Sigmoid colon (tissue), 4 donors: Measurements from ENCODE around the gene QRFPR.

Source experiments
- CTCF ChIP-seq, 4 experiments: fragments of 450-650 bp in 3 of 4; fragments of 200-600 bp in 1 of 4; IDR thresholded peaks; one replicate each; pipeline ENCODE4 v1.5.1; 2016 to 2019; ENCODE audit warnings: antibody characterized with exemption in 4 of 4, mild to moderate bottlenecking in 3 of 4, moderate library complexity in 2 of 4
- EP300 ChIP-seq, 4 donors: sonication (generic); formaldehyde crosslinking; IDR thresholded peaks; one replicate each; pipeline ENCODE4 v1.6.1; 2017; ENCODE audit warnings: antibody characterized with exemption in 4 of 4
- POLR2A ChIP-seq, 2 donors: fragments of 450-650 bp; IDR thresholded peaks; one replicate each; pipeline ENCODE4 v1.6.1; 2016; ENCODE audit warnings: antibody characterized with exemption in 2 of 2, mild to moderate bottlenecking in 2 of 2, moderate library complexity in 2 of 2
- POLR2AphosphoS5 ChIP-seq, 4 donors: sonication (generic); formaldehyde crosslinking; IDR thresholded peaks; one replicate each; pipeline ENCODE4 v1.6.1; 2017; ENCODE audit warnings: antibody characterized with exemption in 4 of 4

- TF ChIP-seq CTCF (IDR thresholded peaks at IDR 0.05) (no peak), POLR2A (IDR thresholded peaks at IDR 0.05) (no peak), POLR2AphosphoS5 (IDR thresholded peaks at IDR 0.05) (no peak), EP300 (IDR thresholded peaks at IDR 0.05) (no peak)
Observed at GRCh38 chr4:121339824-121340223, 41.0 kb downstream of the QRFPR start.
